Pons (tissue), 1 donor: ENCODE data around the gene ZFPL1.
A peak's percentile ranks its signal among the peaks of the same experiment; 100 is the strongest.

ENCODE experiments used
- DNase-seq: peaks from one replicate; pipeline ENCODE4 v3.0.0-alpha.2; 2016; ENCODE audit warnings: low spot score

The ZFPL1 gene

DNA sequence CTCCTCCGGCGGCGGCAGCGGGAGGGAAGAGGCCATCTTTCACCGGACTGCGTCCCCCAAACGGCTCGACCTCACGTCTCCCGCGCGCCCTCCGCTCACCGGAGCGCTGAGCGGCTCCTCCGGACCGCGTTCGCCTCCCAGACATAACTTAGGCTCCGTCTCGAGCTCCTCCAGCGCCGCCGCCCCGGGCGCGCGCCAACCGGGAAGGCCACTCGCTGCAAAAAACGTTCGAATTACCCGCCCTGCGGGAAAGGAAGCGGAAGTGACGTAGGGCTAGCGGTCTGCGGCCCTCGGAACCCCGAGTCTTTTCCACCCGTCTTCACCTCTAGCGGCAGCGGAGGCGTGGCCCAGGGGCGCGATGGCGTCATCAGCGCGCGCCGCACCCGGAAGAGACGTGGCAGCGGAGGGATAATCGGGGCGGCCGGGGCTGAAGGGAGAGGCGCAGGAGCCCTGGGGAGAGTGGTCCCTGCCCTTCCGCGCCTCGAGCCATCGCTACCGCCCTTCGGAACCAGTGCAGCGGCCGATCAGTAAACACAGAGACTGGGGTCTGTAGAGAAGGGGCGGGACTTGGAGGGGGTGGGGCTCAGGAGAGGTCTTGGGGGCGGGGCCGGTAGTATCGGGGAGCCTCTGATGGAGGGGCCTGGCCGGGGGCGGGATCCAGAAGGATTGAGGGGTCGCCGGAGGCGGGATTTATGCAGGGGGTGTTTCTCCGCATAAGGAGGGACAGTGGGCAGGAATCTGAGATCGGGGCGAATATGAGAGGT, at the start of gene ZFPL1, which contains the start of gene CDCA5:
ZFPL1 (plus strand) TSS at position 389 of the 764 bp plus-strand sequence. CDS start 477 bp downstream, outside the sequence.
CDCA5 (minus strand) TSS at position 207 of the 764 bp plus-strand sequence; CDS start at position 145, 62 bp downstream.
- DNase-seq: peak; percentile 94

DNA sequence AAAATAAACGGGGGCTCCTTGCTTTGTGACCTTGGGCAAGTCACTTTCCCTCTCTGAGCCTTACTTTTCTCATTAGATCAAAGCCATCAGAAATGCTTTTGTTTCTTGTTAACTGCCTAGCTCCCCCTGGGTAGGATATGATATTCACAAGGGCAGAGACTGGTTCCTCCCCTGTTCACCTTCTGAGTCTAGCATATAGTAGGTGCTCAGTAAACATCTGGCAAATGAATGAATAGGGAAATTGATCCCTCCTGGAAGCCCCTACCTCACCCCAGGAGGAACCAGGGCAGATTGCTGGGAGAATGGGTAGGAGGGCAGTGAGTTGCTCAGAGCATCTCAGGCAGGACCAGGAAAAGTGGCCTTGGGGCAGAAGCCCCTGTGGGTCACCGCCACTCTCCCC, 49.6 kb upstream of the ZFPL1 start:
- DNase-seq: no peak

DNA sequence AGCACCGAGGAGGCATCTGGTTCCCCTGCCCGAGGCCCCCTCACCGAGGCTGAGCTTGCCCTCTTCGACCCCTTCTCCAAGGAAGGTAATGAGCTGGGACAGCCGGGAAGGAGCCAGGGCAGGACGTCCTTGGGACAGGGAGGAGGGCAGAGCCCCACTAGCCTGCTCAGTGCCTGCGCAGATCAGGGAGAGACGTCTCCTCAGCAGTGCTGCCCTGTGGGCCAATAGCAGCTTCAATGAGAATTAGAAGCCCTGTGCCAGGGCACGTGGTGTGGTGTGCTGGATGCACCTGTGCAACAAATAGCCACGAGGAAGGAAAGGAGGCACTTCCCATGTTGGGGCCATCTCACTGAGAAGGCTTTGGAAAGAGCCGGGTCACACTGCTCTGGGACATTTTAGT, 48.4 kb upstream of the ZFPL1 start:
- DNase-seq: no peak

DNA sequence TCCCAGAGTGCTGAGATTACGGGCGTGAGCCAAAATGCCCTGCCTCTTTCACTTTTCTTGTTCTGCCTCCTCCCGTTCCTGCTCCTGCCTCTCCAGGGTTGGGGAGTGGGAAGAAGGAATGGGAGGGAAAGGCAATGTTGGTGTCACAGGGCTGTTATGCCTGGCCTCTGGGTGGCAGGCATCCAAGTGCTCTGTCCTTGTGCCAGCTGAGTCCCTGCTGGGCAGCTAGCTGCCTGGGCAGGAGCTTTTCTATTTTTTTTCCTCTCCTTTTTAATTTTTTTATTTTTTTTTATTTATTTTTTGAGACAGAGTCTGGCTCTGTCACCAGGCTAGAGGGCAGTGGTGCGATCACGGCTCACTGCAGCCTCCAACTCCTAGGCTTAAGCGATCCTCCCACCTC, 47.1 kb upstream of the ZFPL1 start:
- peak; percentile 77 for DNase-seq

DNA sequence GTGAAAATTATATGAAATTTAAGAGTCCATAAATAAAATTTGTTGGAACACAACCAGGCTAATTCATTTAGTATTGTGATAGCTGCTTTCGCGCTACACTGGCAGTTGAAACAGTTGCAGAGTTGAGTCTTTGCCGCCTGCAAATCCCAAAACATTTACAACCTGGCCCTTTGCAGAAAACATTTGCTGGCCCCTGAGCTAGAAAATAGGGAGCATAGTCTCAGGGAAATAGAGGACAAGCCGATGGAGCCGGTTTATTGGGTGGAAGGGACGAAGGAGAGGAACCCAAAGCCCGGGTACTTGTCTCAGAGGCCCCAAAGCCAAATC, 43.5 kb upstream of the ZFPL1 start:
- DNase-seq: no peak

DNA sequence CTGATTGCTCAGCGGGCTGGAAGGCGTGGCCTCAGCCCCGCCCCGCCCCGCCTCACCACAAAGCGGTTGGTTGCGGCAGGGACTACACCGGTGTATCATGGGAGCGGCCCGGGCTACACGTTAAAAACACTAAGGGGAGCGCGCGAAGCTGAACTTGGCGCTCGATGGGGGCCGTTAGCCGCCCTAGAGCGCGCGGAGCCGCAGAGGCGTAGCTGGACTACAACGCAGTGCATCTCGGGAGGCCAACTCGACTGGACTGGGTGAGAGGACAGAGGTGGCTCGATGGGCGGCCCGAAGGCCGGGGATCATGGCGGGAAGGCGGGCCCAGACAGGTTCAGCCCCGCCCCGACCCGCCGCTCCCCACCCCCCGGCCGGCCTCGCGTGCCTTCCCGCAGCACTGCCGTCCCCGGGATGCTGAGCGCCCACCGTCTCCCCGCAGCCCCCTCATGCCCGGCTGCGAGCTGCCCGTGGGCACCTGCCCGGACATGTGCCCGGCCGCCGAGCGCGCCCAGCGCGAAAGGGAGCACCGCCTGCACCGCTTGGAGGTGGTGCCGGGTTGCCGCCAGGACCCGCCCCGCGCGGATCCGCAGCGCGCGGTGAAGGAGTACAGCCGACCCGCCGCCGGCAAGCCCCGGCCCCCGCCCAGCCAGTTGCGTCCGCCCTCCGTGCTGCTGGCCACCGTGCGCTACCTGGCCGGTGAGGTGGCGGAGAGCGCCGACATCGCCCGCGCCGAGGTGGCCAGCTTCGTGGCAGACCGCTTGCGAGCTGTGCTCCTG, 43.0 kb upstream of the ZFPL1 start, which contains the start of gene SAC3D1:
SAC3D1 (plus strand) TSS at position 364 of the 776 bp plus-strand sequence; CDS start at position 447, 83 bp downstream.
- peak; percentile 83 for DNase-seq

DNA sequence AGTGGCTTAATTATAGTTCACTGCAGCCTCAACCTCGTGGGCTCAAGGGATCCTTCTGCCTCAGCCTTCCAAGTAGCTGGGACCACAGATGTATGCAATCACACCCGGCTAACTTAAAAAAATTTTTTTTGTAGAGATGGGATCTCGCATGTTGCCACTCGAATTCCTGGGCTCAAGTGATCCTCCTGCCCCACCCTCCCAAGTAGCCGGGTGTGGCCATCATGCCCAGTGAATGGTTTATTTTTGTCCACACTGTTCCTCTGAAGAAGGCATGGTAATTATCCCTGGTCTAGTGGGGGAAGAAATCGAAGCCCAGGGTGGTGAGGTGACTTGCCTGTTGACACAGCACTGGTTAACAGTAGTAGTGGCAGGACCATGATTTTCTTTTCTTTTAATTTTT, 41.1 kb upstream of the ZFPL1 start:
- no peak for DNase-seq

DNA sequence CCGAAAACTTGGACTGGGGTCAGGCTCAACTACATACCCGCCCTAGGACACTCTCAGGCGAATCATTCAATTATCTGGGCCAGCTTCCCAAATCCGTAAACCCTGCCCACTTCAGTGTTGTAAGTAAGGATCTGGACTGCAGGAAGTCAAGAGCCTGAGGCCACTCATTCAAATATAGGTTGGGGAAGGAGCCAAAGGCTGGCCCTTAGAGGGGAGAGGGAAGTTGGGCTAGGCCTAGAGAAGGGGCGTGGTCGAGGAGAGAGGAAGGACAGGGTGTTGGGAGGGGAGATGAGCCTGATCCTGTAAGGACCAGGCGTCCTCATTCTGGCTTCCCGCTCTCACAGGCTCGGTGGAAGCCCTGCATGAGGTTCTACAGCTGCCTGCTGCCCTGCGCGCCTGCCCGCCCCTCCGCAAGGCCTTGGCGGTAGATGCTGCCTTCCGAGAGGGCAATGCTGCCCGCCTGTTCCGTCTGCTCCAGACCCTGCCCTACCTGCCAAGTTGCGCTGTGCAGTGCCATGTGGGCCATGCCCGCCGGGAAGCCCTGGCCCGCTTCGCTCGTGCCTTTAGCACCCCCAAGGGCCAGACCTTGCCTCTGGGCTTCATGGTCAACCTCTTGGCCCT, 40.0 kb upstream of the ZFPL1 start:
- DNase-seq: peak; percentile 76

DNA sequence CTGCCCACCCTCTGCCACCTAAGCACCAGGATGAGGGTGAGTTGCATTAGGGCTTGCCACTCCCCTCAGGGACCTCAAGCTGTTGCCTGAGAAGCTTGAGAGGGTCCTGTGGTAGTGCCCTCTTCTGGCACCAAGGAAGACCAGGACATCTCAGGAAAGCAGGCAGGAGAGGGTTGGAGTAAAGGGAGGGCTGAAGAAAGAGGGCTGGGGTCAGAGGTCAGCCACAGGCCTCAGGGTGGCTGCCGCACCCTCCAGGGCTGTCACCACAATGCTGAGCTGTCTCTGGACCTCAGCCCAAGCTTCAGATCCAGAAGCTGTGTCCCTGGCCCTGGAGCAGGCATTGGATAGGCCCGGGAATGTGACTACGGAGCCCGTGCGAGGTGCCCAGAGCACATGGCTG, 39.0 kb upstream of the ZFPL1 start:
- no peak for DNase-seq

DNA sequence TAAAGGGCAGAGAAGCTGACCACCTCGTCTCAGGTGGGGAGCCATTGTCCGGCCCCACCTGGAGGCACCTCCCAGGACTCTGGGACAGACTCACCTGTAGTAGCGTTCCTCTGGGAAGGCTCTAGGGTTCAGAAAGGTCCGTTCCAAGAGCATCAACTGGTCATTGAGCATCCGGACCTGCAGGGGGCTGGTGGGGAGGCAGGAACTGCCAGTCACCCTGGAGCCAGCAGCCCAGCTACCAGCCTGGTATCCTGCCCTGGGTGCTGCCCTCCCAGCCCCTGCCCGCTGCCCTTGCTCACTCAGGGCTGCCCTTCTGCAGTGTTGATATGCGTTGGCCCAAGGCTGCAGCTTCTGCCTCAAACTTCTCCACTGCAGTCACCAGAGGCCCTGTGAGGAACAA, 38.3 kb upstream of the ZFPL1 start:
- DNase-seq: no peak

DNA sequence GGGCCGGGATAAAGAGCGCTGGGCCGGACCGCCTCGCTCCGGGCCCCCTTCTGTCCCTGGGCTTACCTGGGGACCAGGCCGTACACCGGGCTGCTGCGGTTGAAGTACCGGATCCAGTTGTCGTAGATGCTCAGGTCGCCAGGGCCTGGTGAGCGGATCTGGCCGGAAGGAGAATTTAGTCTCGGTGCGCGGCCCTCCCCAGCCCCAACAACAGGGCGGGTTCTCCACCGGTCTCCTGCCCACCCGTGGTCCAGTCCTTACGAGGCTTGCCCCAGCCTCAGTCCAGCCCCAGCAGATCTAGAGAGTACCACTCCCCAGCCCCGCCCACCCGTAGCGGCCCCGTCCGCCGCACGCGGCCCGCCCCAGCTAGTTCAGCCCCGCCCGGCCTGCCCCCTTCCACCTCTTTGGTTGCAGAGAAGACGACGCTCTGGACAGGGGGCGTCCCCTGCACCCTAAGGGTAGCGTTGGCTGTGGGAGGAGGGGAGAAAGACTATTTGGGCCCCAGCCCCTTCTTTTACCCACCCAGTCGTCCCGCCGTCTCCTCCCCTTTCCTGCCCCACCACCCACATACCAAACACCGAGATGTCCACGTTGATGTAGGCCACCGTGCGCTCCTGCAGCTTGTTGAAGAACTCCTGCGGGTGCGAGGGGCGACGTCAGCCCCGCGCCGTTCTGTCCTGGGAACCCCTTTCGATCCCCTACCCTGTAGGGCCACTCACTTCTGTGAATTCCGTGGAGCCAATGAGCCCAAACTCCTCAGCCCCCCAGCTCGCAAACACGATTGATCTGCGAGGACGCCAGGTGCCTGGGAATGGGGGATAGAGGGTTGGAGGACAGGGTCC, 36.2 kb upstream of the ZFPL1 start:
- DNase-seq: no peak

DNA sequence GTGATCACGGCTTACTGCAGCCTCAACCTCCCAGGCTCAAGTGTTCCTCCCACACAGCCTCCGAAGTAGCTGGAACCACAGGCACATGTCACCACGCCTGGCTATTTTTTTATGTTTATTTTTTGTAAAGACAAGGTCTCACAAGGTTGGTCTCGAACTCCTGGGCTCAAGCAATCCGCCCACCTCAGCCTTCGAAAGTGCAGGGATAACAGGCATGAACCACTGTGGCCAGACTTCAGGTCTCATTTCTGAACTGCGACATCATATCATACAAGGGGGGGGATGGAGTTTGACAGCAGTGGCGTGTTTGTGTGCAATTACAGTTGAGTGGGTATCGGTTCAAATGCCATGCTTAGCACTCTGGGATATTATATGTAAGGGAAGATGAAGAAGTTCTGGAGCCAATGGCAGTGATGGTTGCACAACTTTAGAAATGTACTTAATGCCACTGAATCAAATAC, 32.6 kb upstream of the ZFPL1 start:
- no peak for DNase-seq

DNA sequence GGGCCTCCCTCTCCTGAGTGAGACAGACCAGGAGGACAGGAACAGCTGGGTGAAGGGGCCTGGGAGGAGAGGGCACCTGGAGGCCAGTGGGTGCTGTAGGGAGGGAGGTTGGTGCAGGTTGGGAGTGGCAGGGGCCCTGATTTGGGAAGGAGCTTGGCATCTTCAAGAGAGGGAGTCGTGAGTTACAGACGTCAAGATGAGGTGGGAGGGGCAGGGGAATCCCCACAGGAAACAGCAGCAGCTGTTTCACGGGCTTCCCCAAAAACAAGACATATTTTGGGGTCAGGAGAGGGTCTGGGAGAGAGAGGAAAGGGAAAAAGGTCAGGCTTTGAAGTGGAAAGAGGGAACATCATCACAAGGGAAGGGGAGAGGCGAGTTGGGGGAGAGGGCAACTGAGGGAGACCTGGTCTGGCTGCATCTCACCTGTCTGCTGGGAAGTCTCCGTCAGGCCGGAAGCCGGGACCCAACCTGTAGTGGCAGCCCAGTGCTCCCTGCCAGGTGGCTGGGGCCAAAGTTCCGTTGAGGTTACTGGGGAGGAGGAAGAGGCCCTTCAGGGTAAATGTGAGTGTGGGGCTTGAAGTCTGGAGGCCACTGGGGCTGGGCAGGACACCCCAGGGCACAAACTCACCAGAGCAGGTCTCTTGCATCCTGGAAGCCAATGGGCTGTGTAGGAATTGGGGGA, 30.1 kb upstream of the ZFPL1 start:
- DNase-seq: no peak

DNA sequence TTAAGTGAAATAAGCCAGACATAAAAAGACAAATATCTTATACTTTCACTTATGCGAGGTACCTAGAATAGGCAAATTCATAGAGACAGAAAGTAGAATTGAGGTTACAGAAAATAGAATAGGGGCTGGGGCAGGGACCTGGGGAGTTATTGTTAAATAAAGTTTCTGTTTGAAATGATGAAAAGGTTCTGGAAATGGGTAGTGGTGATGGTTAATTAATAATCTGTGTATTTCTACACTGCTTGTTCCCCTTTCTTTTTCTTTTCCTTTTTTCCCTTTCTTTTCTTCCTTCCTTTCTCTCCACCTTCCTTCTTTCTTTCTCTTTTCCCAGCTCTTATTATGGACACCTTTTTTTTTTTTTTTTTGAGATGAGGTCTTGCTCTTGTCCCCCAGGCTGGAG, 28.5 kb upstream of the ZFPL1 start:
- no peak for DNase-seq

DNA sequence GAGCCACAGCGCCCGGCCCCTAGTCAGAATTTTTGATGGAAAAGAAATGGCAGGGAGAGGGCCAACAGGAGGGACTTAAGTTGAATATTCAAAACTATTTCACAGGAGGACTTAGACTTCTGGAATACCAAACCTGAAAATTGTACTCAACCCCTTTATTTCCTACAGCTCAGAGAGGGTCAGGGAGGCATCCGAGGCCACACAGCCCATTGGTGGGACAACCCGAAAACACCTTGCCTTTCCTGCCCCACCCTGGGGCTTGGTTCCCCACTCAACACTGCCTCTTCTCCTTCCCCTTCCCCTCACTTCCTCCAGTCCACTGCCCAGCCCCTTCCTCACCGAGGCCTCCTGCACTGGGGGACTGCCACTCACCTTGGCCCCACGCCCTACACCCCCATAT, 27.0 kb upstream of the ZFPL1 start:
- no peak for DNase-seq

DNA sequence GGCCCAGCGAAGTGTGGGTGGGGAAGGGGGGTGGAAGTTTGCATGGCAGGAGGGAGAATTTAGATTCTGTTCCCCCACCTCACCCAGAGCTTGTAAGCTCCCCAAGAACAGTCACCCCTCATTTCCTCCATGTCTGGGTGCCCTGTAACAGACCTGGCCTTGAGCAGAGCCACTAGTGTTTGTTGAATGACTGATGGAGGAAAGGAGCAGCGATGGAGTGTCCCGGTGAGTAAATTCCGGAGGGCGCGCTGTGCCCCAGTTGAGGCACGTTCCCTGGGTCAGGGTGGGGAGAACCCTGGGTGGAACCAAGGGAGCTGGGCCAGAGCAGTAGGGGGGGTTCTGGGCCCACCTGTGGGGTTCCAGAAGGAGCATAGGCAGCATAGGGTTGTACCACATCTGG, 26.5 kb upstream of the ZFPL1 start:
- DNase-seq: no peak

DNA sequence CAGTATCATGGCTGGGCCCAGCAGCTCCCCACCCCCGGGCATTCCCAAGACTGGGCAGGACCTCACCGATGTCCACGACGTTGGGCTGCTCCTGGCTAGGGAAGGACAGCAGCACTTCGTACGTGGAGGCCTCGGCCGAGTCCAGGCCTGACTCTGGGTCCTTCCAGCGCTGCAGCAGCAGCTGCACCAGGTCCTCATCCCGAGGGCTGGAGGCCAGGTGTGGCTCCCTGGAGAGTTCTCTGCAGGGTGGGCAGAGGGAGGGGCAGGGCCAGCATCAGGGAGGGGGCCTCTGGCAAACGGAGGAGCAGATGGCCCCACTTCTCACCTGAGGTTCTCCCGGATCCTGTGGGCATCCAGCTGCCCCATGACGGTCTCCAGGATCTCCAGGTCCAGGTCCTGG, 26.0 kb upstream of the ZFPL1 start:
- DNase-seq: no peak

DNA sequence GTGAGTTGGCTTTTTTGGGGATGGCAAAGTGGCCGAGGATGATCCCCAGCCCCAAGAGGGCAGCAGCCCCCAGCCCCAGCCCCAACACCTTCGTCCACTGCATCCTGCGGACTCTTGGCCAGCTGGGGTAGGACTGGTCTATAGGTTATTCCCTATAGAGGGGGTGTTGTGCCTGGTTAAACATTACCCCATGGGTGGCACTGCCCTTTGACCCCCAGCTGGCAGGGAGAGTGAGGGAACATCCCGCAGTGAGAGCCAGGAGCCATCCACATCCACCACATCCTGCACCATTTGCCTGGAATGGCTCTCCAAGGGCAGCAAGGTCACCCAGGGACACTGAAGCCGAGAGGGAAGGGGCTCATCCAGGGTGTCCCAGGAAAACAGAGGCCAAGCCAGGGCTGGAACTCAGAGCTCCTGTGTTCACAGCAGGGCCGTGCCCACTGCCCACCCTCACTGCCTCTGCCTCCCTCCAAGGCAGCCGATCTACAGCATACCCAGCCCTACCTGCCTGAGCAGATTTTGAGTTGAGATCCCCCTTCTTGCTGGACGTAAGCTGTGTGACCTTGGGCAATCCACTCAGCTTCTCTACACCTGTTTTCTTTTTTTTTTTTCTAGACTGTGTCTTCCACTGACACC, 25.5 kb upstream of the ZFPL1 start, which contains the start of gene NAALADL1:
NAALADL1 (minus strand) TSS at position 135 of the 636 bp plus-strand sequence; CDS start at position 103, 32 bp downstream.
- DNase-seq: no peak

DNA sequence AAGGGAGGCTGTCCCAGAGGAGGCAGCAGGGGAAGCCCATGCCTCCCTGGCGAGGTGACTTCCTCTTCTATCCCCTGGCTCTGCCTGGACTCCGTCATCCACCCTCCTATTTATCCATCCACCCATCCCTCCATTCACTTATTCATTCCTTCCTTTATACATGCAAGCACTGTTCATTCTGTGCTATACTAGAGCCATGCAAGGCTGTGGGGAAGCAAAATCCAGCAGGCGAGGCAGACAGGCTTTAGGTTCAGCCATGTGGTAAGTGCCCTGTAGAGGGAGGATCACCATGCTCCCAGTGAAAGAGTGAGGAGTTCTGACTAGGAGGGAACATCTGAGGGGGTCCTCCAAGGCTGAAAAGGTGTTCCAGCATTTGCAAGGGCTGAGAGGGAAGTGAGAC, 24.5 kb upstream of the ZFPL1 start:
- DNase-seq: no peak

DNA sequence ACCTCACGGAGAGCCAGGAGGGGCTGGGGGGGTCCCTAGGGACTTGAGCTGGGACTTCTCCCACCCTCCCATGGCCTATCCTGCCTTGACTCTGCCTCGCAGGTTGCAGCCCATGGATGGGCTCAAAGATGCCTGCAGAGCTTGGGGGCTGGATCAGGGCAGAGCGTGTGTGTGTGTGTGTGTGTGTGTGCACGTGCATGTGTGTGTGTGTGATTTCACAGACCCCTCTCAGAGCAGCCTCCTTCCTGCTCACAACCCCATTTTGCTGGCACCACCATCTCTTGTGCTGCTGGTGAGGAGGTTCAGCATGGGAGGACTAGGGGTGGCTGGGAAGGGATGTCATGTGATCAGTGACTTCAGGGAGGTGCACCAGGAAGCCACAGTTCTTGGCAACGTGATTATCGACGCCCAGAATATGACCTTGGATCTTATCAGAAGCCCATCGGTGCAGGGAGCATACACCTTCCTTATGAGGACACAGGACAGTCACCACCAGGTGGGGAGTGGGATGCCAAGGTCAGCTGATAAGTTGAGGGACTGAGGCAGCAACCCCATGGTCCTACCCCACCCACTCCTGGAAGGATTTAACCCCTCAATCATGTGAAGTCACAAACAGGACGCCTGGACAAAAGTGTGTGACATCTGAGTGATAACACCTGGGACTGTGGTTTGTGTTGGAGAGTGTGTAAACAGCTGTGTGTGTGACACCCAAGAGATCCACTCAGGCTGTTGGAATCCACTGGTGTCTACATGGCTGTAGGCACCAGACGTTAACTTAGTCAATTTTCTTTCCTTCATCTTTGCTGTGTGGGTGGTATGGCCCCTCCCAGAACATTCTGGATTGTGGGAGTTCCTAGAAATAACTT, 23.8 kb upstream of the ZFPL1 start:
- no peak for DNase-seq
